Epithelial cell of prostate (primary cell): ENCODE measurements around the gene IPO5.

Experiments used
- DNase-seq: peaks from one replicate; pipeline ENCODE4 v3.0.0-alpha.2; 2011; ENCODE audit warnings: low read depth, low spot score
- H3K27ac ChIP-seq: fragments of 450-650 bp; 2 replicates; pipeline ENCODE4 v1.5.1; 2017; ENCODE audit warnings: mild to moderate bottlenecking

The IPO5 gene

GRCh38 chr13:98050041-98050466 lies 96.6 kb downstream of the IPO5 start:
- DNase-seq, result no peak

GRCh38 chr13:98052412-98052811 lies 98.9 kb downstream of the IPO5 start:
- H3K27ac ChIP-seq, result no peak overlapping the region
- no peak for DNase-seq

More at GRCh38 chr13:98050041-98050466, 96.6 kb downstream of the IPO5 start:
- H3K27ac ChIP-seq, result no peak overlapping the region

GRCh38 chr13:98054301-98054700 lies 100.8 kb downstream of the IPO5 start:
- no peak overlapping the region for H3K27ac ChIP-seq
- no peak for DNase-seq

- H3K27ac ChIP-seq, result no peak overlapping the region
- no peak for DNase-seq
Observed at GRCh38 chr13:98055623-98056022, 102.1 kb downstream of the IPO5 start.

GRCh38 chr13:98056839-98057410 lies 103.5 kb downstream of the IPO5 start:
- H3K27ac ChIP-seq, result no peak overlapping the region
- DNase-seq, result no peak

GRCh38 chr13:98059276-98059675 lies 105.8 kb downstream of the IPO5 start:
- no peak overlapping the region for H3K27ac ChIP-seq
- DNase-seq, result no peak

- H3K27ac ChIP-seq, result no peak overlapping the region
- no peak for DNase-seq
Observed at GRCh38 chr13:98060282-98060681, 106.8 kb downstream of the IPO5 start.

- DNase-seq, result no peak
- H3K27ac ChIP-seq, result no peak overlapping the region
Observed at GRCh38 chr13:98065468-98065867, 112.0 kb downstream of the IPO5 start.

GRCh38 chr13:98066636-98067035 lies 113.2 kb downstream of the IPO5 start:
- no peak overlapping the region for H3K27ac ChIP-seq

GRCh38 chr13:98068521-98068920 lies 115.0 kb downstream of the IPO5 start:
- DNase-seq, result no peak
- peak overlapping the region; percentile 28 for H3K27ac ChIP-seq

More at GRCh38 chr13:98066636-98067035, 113.2 kb downstream of the IPO5 start:
- no peak for DNase-seq

GRCh38 chr13:98069985-98070384 lies 116.5 kb downstream of the IPO5 start:
- no peak for DNase-seq
- no peak overlapping the region for H3K27ac ChIP-seq

- no peak overlapping the region for H3K27ac ChIP-seq
- no peak for DNase-seq
Observed at GRCh38 chr13:98071316-98071715, 117.8 kb downstream of the IPO5 start.

- DNase-seq, result no peak
- H3K27ac ChIP-seq, result no peak overlapping the region
Observed at GRCh38 chr13:98072476-98072875, 119.0 kb downstream of the IPO5 start.
